Bronchial epithelial cell (primary cell): ENCODE results near the gene COQ4. TPM values are rescaled to one million over a fixed set of nuclear protein-coding genes. Genes with fewer than 3 reads are reported as not detected.

Source experiments
- DNase-seq: peaks from one replicate; pipeline ENCODE4 v3.0.0-alpha.2; 2010; ENCODE audit warnings: low read depth
- FAIRE-seq: peaks from 2 replicates; lab custom pipeline; 2011; peaks lifted over from hg19 to GRCh38; lab: Jason Lieb, UNC
- H3K27me3 ChIP-seq: 2 replicates; pipeline ENCODE4 v1.5.1; 2011; ENCODE audit warnings: low read length; ENCODE audit not compliant: control insufficient read depth, insufficient read depth
- H3K36me3 ChIP-seq: 2 replicates; pipeline ENCODE4 v1.5.1; 2011; ENCODE audit warnings: low read length; ENCODE audit not compliant: control insufficient read depth, insufficient read depth
- H3K4me3 ChIP-seq: 2 replicates; pipeline ENCODE4 v1.5.1; 2011; ENCODE audit warnings: mild to moderate bottlenecking, low read depth, low read length, control low read depth
- total RNA-seq: library from RNA; depleted of rRNA; stranded (reverse); fragments of >200 nt; gene quantifications from 2 replicates; pipeline ENCODE4 v1.2.1, GENCODE V29; 2014
- TF ChIP-seq, protein P1 (sequence below): IDR thresholded peaks from 2 replicates; pipeline ENCODE4 v1.5.1; 2011; ENCODE audit warnings: mild to moderate bottlenecking, moderate library complexity, low read length, control low read depth, inconsistent platforms; ENCODE audit not compliant: insufficient read depth, severe bottlenecking

The COQ4 gene
- total RNA-seq, 1 donor from 2014 or later, result 24.7 TPM

DNA sequence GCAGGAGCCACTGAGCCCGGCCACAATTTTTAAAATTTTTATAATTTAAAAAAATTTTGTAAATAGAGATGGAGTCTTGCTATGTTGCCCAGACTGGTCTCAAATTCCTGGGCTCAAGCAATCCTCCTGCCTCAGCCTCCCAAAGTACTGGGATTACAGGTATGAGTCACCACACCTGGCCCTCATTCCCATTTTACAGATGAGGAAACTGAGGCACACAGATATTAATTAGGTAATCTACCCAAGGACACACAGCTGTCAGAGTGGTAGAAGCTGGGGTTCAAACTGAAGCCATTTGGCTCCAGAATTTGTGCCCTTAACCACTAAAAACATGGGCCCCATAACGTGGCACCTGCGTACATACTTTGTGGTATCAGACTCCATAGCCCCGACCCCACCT, 7.9 kb upstream of the COQ4 start:
- DNase-seq (no peak), FAIRE-seq (no peak)
- Histone ChIP-seq H3K36me3 (peaks cover 27% of the 10 kb centered on the region), H3K27me3 (no peaks in the 10 kb centered on the region), H3K4me3 (no peak overlapping the region)
- TF ChIP-seq, protein P1, sequence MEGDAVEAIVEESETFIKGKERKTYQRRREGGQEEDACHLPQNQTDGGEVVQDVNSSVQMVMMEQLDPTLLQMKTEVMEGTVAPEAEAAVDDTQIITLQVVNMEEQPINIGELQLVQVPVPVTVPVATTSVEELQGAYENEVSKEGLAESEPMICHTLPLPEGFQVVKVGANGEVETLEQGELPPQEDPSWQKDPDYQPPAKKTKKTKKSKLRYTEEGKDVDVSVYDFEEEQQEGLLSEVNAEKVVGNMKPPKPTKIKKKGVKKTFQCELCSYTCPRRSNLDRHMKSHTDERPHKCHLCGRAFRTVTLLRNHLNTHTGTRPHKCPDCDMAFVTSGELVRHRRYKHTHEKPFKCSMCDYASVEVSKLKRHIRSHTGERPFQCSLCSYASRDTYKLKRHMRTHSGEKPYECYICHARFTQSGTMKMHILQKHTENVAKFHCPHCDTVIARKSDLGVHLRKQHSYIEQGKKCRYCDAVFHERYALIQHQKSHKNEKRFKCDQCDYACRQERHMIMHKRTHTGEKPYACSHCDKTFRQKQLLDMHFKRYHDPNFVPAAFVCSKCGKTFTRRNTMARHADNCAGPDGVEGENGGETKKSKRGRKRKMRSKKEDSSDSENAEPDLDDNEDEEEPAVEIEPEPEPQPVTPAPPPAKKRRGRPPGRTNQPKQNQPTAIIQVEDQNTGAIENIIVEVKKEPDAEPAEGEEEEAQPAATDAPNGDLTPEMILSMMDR, result no peak

DNA sequence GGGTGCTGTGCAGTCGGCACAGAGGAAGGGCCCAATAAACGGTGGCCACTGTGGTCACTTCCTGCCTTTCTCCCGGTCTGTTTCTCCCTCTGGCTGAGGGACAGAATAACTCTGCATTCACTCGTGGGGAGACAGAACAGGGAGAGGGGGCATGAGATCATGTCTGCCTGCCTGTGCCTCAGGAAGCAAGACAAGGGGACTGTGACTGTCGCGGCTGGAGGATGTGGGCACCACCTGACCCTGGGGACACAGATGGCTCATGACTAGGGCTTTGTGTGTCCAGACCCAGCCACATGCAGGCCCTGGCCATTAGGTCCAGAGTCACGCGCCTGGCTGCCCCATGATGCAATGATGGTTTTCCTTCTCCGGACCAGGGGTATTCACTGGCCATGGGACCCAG, 6.2 kb upstream of the COQ4 start:
- TF ChIP-seq, protein P1, result no peak
- no peak for FAIRE-seq
- Histone ChIP-seq H3K4me3 (no peak overlapping the region), H3K36me3 (peaks cover 17% of the 10 kb centered on the region), H3K27me3 (no peaks in the 10 kb centered on the region)
- DNase-seq, result no peak

DNA sequence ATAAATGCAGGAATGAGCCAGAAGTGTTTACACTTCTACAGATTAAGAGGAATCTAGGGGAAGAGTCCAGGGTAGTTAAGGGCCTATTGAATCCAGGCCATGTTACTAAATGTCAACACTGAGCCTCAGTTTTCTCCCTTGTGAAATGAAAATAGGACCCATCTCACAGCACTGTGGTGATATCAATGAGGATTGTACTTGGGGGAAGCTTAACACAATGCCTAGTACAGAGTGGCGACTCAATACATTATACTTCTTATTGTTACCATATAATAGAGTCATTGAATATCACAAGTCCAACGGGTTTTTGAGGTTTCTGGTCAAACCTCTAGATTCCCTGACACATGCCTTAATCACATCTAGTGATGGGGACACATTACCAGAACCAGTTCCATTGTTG, 5.0 kb upstream of the COQ4 start:
- TF ChIP-seq, protein P1, result no peak
- FAIRE-seq (no peak), DNase-seq (no peak)
- Histone ChIP-seq H3K4me3 (no peak overlapping the region), H3K27me3 (no peaks in the 10 kb centered on the region), H3K36me3 (peaks cover 17% of the 10 kb centered on the region)

DNA sequence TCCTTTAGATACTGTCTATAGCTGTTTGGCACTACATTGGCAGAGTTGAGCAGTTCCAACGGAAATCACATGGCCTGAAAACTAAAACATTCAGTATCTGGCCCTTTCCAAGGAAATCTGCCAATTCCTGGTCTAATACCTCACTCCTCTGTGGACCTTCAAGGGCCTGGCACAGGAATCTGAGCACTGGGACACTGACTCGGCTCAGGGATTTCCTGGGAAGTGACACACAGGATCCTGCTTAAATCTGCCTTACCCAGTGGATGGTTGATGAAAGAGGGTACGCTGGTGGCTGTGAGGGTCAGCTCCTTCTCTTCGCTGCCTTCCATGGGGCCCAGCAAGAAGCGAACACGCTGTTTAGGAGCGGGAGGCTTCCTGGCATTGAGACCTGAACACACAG, 1.3 kb upstream of the COQ4 start:
- TF ChIP-seq, protein P1, result no peak
- FAIRE-seq (no peak), DNase-seq (no peak)
- Histone ChIP-seq H3K27me3 (no peaks in the 10 kb centered on the region), H3K4me3 (peak overlapping the region; percentile 84), H3K36me3 (peaks cover 9% of the 10 kb centered on the region)

DNA sequence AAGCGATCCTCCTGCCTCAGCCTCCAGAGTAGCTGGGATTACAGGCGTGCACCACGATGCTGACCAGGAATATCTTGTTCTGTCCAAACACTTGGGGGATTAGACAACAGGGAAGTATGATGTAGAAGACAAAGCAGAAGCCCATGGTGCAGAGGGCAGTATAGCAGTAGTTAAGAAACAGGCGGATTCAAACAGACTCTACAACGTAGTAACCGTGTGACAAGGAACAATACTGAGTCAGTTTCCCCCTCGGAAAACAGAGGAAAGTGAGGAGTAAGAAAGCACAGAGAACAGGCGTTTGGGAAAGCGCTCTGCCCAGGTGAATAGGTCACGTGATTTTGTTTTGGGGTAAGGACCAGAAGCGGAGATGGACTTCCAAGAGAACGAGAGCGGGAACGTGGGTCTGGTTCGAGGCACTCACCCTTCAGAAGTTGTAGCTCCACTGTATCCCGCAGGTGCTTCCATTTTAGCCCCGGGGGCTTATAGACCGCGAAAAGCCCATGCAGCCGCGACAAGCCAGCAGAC, 698 bp upstream of the COQ4 start:
- Histone ChIP-seq H3K27me3 (no peaks in the 10 kb centered on the region), H3K4me3 (peak overlapping the region; percentile 84), H3K36me3 (peaks cover 7% of the 10 kb centered on the region)
- TF ChIP-seq, protein P1, result no peak
- FAIRE-seq (no peak), DNase-seq (no peak)

DNA sequence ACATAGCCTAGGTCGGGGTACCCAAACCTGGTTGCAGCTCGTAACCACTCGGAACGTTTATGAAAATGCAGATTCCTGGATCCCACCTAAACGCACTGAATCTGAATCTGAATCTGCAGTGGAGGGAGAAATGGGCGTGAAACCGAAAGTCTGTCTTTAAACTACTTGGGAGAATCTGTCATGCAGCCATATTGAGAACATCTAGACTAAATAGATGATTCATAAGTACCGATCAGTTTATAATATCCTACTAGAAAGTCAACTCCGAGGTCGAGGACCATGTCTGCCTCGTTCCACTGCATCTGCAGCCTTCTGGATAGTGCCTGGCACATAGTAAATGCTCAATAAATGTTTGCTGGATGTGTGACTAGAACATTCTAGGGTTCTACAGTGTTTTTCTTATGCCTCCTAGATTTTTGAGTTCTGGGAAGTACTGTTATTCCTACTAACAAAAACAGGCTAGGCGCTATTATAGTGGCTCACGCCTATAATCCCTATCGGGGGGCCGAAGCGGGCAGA, 632 bp downstream of the COQ4 start:
- peaks cover 4% of the 10 kb centered on the region for H3K36me3 ChIP-seq
- FAIRE-seq (no peak), DNase-seq (peak; percentile 40)
- peak overlapping the region; percentile 84 for H3K4me3 ChIP-seq
- TF ChIP-seq, protein P1, result no peak
- H3K27me3 ChIP-seq, result no peaks in the 10 kb centered on the region
